Measurements from ENCODE around the gene THSD4. TPM values are rescaled to one million over a fixed set of nuclear protein-coding genes. Genes with fewer than 3 reads are reported as not detected.

THSD4 gene
- polyA plus RNA-seq, 1 donor (not counting 4 experiments of a cell fraction or from before 2014, with no cell fraction given), result 24.5 TPM

GRCh38 chr15:71088683-71089082, 26.6 kb upstream of the THSD4 start:
- H3K9me1 ChIP-seq (ENCODE audit: control insufficient read depth, extremely low read depth, insufficient read depth, low read length), result no peaks in the 10 kb centered on the region
- FAIRE-seq, result no peak
- dilution Hi-C loops (cut with MboI; ENCODE audit: extremely low pct_ligation_motif_present, low sequenced_read_pairs), result no loop called here
- H3K36me3 ChIP-seq (ENCODE audit: control insufficient read depth in 2 of 2, extremely low read depth in 1 of 2, insufficient read depth in 2 of 2, low read length in 2 of 2), result no peaks in the 10 kb centered on the region
- no peaks in the 10 kb centered on the region for H3K27me3 ChIP-seq (ENCODE audit: control insufficient read depth, extremely low read depth, insufficient read depth, low read length)
- no peak for TF ChIP-seq CTCF (optimal IDR thresholded peaks at IDR 0.05 in 1 of 3, IDR thresholded peaks at IDR 0.05 in 1 of 3, conservative IDR thresholded peaks at IDR 0.05 in 1 of 3; ENCODE audit: extremely low read depth in 1 of 3, insufficient read depth in 2 of 3, low read length in 3 of 3)
- no peak for TF ChIP-seq EZH2 (IDR thresholded peaks at IDR 0.05; ENCODE audit: low read length)
- no peaks in the 10 kb centered on the region for H4K20me1 ChIP-seq (ENCODE audit: control insufficient read depth, extremely low read depth, insufficient read depth, low read length)
- no peak for DNase-seq (ENCODE audit: low read depth, low spot score)
- no peaks in the 10 kb centered on the region for H3K79me2 ChIP-seq (ENCODE audit: control insufficient read depth, insufficient read depth, low read length)
- peaks cover 5% of the 10 kb centered on the region for H3K9me3 ChIP-seq (ENCODE audit: control insufficient read depth, low read depth, low read length)
- peaks cover 10% of the 10 kb centered on the region for H3K4me1 ChIP-seq (ENCODE audit: control insufficient read depth, extremely low read depth, insufficient read depth, low read length)
- no peak overlapping the region for H3K9ac ChIP-seq (ENCODE audit: control insufficient read depth, extremely low read depth, insufficient read depth, low read length)
- H3K4me3 ChIP-seq (ENCODE audit: control insufficient read depth in 2 of 3, extremely low read depth in 1 of 3, insufficient read depth in 2 of 3, low read depth in 1 of 3, low read length in 3 of 3), result no peak overlapping the region
- H3K4me2 ChIP-seq (ENCODE audit: control insufficient read depth, extremely low read depth, insufficient read depth, low read depth, low read length), result no peak overlapping the region
- no peak overlapping the region for H3K27ac ChIP-seq (ENCODE audit: control insufficient read depth, insufficient read depth, low read length)
- no peak overlapping the region for H2AFZ ChIP-seq (ENCODE audit: control insufficient read depth, low read length)

DNA sequence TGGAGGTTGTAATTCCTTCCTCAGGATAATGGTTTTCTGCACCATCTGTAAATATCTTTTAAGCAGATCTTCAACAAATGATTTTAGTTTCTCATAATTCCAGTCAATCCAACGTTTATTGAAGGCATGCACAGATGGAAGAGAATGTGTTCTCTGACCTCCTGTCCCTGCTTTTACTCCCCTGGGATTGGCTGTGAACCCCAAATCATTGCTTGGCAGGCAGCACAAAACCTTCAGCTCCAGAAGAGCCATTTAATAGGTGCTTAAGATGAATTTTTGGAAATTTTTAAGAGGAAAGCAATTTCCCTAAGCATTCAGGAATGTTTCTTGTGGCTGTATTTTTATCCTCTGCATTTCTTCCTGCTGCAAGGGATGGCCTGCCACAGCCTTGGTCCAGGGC, 25.5 kb upstream of the THSD4 start:
- Histone ChIP-seq H3K27ac (ENCODE audit: control insufficient read depth, insufficient read depth, low read length) (no peak overlapping the region), H3K4me3 (ENCODE audit: control insufficient read depth in 2 of 3, extremely low read depth in 1 of 3, insufficient read depth in 2 of 3, low read depth in 1 of 3, low read length in 3 of 3) (no peak overlapping the region), H3K4me2 (ENCODE audit: control insufficient read depth, extremely low read depth, insufficient read depth, low read depth, low read length) (no peak overlapping the region), H3K27me3 (ENCODE audit: control insufficient read depth, extremely low read depth, insufficient read depth, low read length) (no peaks in the 10 kb centered on the region), H3K36me3 (ENCODE audit: control insufficient read depth in 2 of 2, extremely low read depth in 1 of 2, insufficient read depth in 2 of 2, low read length in 2 of 2) (no peaks in the 10 kb centered on the region), H4K20me1 (ENCODE audit: control insufficient read depth, extremely low read depth, insufficient read depth, low read length) (no peaks in the 10 kb centered on the region), H3K9ac (ENCODE audit: control insufficient read depth, extremely low read depth, insufficient read depth, low read length) (no peak overlapping the region), H2AFZ (ENCODE audit: control insufficient read depth, low read length) (no peak overlapping the region), H3K79me2 (ENCODE audit: control insufficient read depth, insufficient read depth, low read length) (no peaks in the 10 kb centered on the region), H3K4me1 (ENCODE audit: control insufficient read depth, extremely low read depth, insufficient read depth, low read length) (peaks cover 17% of the 10 kb centered on the region), H3K9me1 (ENCODE audit: control insufficient read depth, extremely low read depth, insufficient read depth, low read length) (no peaks in the 10 kb centered on the region), H3K9me3 (ENCODE audit: control insufficient read depth, low read depth, low read length) (peaks cover 5% of the 10 kb centered on the region)
- dilution Hi-C loops (cut with MboI; ENCODE audit: extremely low pct_ligation_motif_present, low sequenced_read_pairs), result no loop called here
- no peak for DNase-seq (ENCODE audit: low read depth, low spot score)
- no peak for FAIRE-seq
- TF ChIP-seq EZH2 (IDR thresholded peaks at IDR 0.05; ENCODE audit: low read length), result no peak
- no peak for TF ChIP-seq CTCF (optimal IDR thresholded peaks at IDR 0.05 in 1 of 3, IDR thresholded peaks at IDR 0.05 in 1 of 3, conservative IDR thresholded peaks at IDR 0.05 in 1 of 3; ENCODE audit: extremely low read depth in 1 of 3, insufficient read depth in 2 of 3, low read length in 3 of 3)
